Lung (tissue), 12 donors: ENCODE data around the gene SLC17A2. TPM values are rescaled to one million over a fixed set of nuclear protein-coding genes. Genes with fewer than 3 reads are reported as not detected.

Experiments
- ATAC-seq: fragments of 200-7000 bp; cut with Tn5 transposase; one replicate; pipeline ENCODE4 v1.9.1; 2020; ENCODE audit warnings: moderate number of reproducible peaks; ENCODE audit not compliant: insufficient read depth, low FRiP score
- DNase-seq, 3 donors: peaks; one replicate each; pipeline ENCODE4 v3.0.0-alpha.2; 2013 to 2017
- H3K27ac ChIP-seq, 2 donors: one replicate each; pipeline ENCODE4 v1.5.1; 2013; ENCODE audit warnings: mild to moderate bottlenecking in 2 of 2, moderate library complexity in 2 of 2, control low read depth in 1 of 2, inconsistent platforms in 1 of 2, low read depth in 1 of 2, low read length in 1 of 2
- H3K27me3 ChIP-seq, 3 donors: one replicate each; pipeline ENCODE4 v1.5.1; 2013; ENCODE audit warnings: low read length in 2 of 3; ENCODE audit not compliant: control insufficient read depth in 3 of 3, insufficient read depth in 3 of 3
- H3K36me3 ChIP-seq, 4 donors: one replicate each; pipeline ENCODE4 v1.5.1; 2013; ENCODE audit warnings: low read length in 4 of 4, mild to moderate bottlenecking in 1 of 4, moderate library complexity in 1 of 4; ENCODE audit not compliant: control insufficient read depth in 4 of 4, insufficient read depth in 4 of 4
- H3K4me1 ChIP-seq, 5 donors: one replicate each; pipeline ENCODE4 v1.5.1; 2013; ENCODE audit warnings: low read length in 5 of 5, mild to moderate bottlenecking in 2 of 5, moderate library complexity in 1 of 5; ENCODE audit not compliant: control insufficient read depth in 5 of 5, insufficient read depth in 5 of 5
- H3K4me3 ChIP-seq: one replicate; pipeline ENCODE4 v1.5.1; 2013; ENCODE audit warnings: mild to moderate bottlenecking, control low read depth, moderate library complexity
- H3K9ac ChIP-seq, 2 donors: one replicate each; pipeline ENCODE4 v1.5.1; 2013; ENCODE audit warnings: low read length in 2 of 2, control low read depth in 1 of 2; ENCODE audit not compliant: insufficient read depth in 1 of 2
- H3K9me3 ChIP-seq, 4 donors: one replicate each; pipeline ENCODE4 v1.5.1; 2013; ENCODE audit warnings: low read length in 3 of 4, mild to moderate bottlenecking in 1 of 4, moderate library complexity in 1 of 4; ENCODE audit not compliant: control insufficient read depth in 4 of 4, insufficient read depth in 3 of 4
- CTCF ChIP-seq: IDR thresholded peaks from 2 replicates; pipeline ENCODE4 v1.5.1; 2012; ENCODE audit warnings: mild to moderate bottlenecking; ENCODE audit errors: control extremely low read depth, extremely low read depth
- whole genome bisulfite sequencing, 2 donors: extraction: QIAGEN DNeasy Blood & Tissue Kit; methylation state at CpG; one replicate each; pipeline ENCODE4 v1.1.7; 2013; 5-methylcytosine and 5-hydroxymethylcytosine counted together
- polyA plus RNA-seq, 2 donors: library from polyadenylated mRNA; stranded (reverse); fragments of 200-250 nt; gene quantifications; one replicate each; pipeline ENCODE4 v1.2.1, GENCODE V29; 2013
- total RNA-seq, 2 donors: library from RNA; depleted of rRNA in 1 of 2; stranded (reverse); fragments of >200 nt in 1 of 2; gene quantifications; one replicate each; pipeline ENCODE4 v1.2.1, GENCODE V29; 2014 to 2021
- donor health status: control.
- donor health status: control.
- donor health status: Bipolar disorder and iron deficiency.
- donor health status: healthy.
- donor health status: DM: yes; HTN: yes; CAD: no.

Gene SLC17A2
- total and polyA plus RNA-seq, 4 donors, result not detected

GRCh38 chr6:25972902-25973301 lies 42.4 kb upstream of the SLC17A2 start:
- no peak overlapping the region for H3K9ac ChIP-seq
- peaks cover 0 to 18% (median 6%) of the 10 kb centered on the region in 5 donors for H3K4me1 ChIP-seq
- H3K27me3 ChIP-seq, result no peaks in the 10 kb centered on the region
- H3K4me3 ChIP-seq, result no peak overlapping the region
- peaks cover 13 to 54% (median 30%) of the 10 kb centered on the region in 4 donors for H3K36me3 ChIP-seq
- ATAC-seq (no peak), DNase-seq (no peak)
- WGBS, 2 donors, result 85 to 95% methylated on average over 5 of the region's 5 CpGs
- no peaks in the 10 kb centered on the region for H3K9me3 ChIP-seq
- no peak overlapping the region for H3K27ac ChIP-seq
- no peak for TF ChIP-seq CTCF

- ATAC-seq, result no peak
- H3K36me3 ChIP-seq, result peaks cover 13 to 55% (median 31%) of the 10 kb centered on the region in 4 donors
- no peak for TF ChIP-seq CTCF
These were observed 41.6 kb upstream of the SLC17A2 start for GRCh38 chr6:25972128-25972527.

GRCh38 chr6:25971187-25971821 lies 40.8 kb upstream of the SLC17A2 start:
- WGBS, 2 donors, result 94 to 100% methylated on average over 1 of the region's 1 CpG
- Histone ChIP-seq H3K9ac (no peak overlapping the region), H3K9me3 (no peaks in the 10 kb centered on the region), H3K4me1 (peaks cover 0 to 23% (median 9%) of the 10 kb centered on the region in 5 donors), H3K4me3 (no peak overlapping the region), H3K27ac (peak overlapping the region in 1 of 2 donors; percentile 16), H3K36me3 (peaks cover 13 to 61% (median 35%) of the 10 kb centered on the region in 4 donors), H3K27me3 (no peaks in the 10 kb centered on the region)
- peak; percentile 81 for ATAC-seq
- DNase-seq, result peak; percentile 28 to 85 (median 76)
- no peak for TF ChIP-seq CTCF

More at GRCh38 chr6:25972128-25972527, 41.6 kb upstream of the SLC17A2 start:
- no peaks in the 10 kb centered on the region for H3K9me3 ChIP-seq
- no peak overlapping the region for H3K9ac ChIP-seq
- H3K4me3 ChIP-seq, result no peak overlapping the region
- no peak for DNase-seq
- peak overlapping the region in 1 of 2 donors; percentile 68 for H3K27ac ChIP-seq
- WGBS, 2 donors, result 86 to 92% methylated on average over 1 of the region's 1 CpG
- H3K4me1 ChIP-seq, result peaks cover 0 to 23% (median 6%) of the 10 kb centered on the region in 5 donors
- H3K27me3 ChIP-seq, result no peaks in the 10 kb centered on the region

- no peak for ATAC-seq
- Histone ChIP-seq H3K4me3 (no peak overlapping the region), H3K9me3 (no peaks in the 10 kb centered on the region), H3K27ac (no peak overlapping the region), H3K4me1 (peaks cover 0 to 31% (median 14%) of the 10 kb centered on the region in 5 donors), H3K27me3 (no peaks in the 10 kb centered on the region), H3K9ac (no peak overlapping the region), H3K36me3 (peaks cover 8 to 48% (median 36%) of the 10 kb centered on the region in 4 donors)
- peak in 2 of 3 donors; percentile 17 to 27 for DNase-seq
- TF ChIP-seq CTCF, result no peak
These were observed 38.3 kb upstream of the SLC17A2 start for GRCh38 chr6:25968769-25969168.
